Fibroblast of lung (primary cell): ENCODE data around the gene DNAH1. TPM values are rescaled to one million over a fixed set of nuclear protein-coding genes. Genes with fewer than 3 reads are reported as not detected.
"Not testable (repeated sequence)": the region's sequence is repeated elsewhere in the genome, so short reads cannot be mapped to it uniquely, and the experiment has no call there.

Experiments
- DNase-seq, 2 donors: peaks; one replicate each; pipeline versions ENCODE4 v3.0.0 to v3.0.0-alpha.2; 2010; ENCODE audit warnings: low read depth in 2 of 2
- H2AFZ ChIP-seq: 2 replicates; pipeline ENCODE4 v1.5.1; 2012; ENCODE audit warnings: low read length, control low read depth, inconsistent platforms
- H3K27ac ChIP-seq: 2 replicates; pipeline ENCODE4 v1.5.1; 2011; ENCODE audit warnings: low read length, control low read depth; ENCODE audit not compliant: insufficient read depth
- H3K27me3 ChIP-seq: 2 replicates; pipeline ENCODE4 v1.5.1; 2011; ENCODE audit warnings: mild to moderate bottlenecking, low read length; ENCODE audit not compliant: control insufficient read depth, insufficient read depth
- H3K36me3 ChIP-seq: 2 replicates; pipeline ENCODE4 v1.5.1; 2011; ENCODE audit warnings: low read length; ENCODE audit not compliant: control insufficient read depth, insufficient read depth
- H3K4me1 ChIP-seq: 2 replicates; pipeline ENCODE4 v1.5.1; 2011; ENCODE audit warnings: low read length; ENCODE audit not compliant: control insufficient read depth, insufficient read depth; ENCODE audit errors: extremely low read depth
- H3K4me2 ChIP-seq: 2 replicates; pipeline ENCODE4 v1.5.1; 2011; ENCODE audit warnings: low read length, control low read depth; ENCODE audit not compliant: insufficient read depth; ENCODE audit errors: extremely low read depth
- H3K4me3 ChIP-seq, 4 experiments: fragments of 200-600 bp in 1 of 4; sonication (generic) in 1 of 4; replicated peaks in 1 of 4; 2 replicates each; pipeline ENCODE4 v1.5.1; 2011 to 2016; ENCODE audit warnings: low read length in 4 of 4, low read depth in 3 of 4, mild to moderate bottlenecking in 3 of 4, control low read depth in 2 of 4, inconsistent platforms in 1 of 4, mixed read lengths in 1 of 4; ENCODE audit not compliant: insufficient read depth in 1 of 4; ENCODE audit errors: control extremely low read depth in 1 of 4
- H3K79me2 ChIP-seq: 2 replicates; pipeline ENCODE4 v1.5.1; 2012; ENCODE audit warnings: mild to moderate bottlenecking, low read length, inconsistent platforms; ENCODE audit not compliant: control insufficient read depth, insufficient read depth
- H3K9ac ChIP-seq: 2 replicates; pipeline ENCODE4 v1.5.1; 2011; ENCODE audit warnings: mild to moderate bottlenecking, low read length, control low read depth; ENCODE audit not compliant: insufficient read depth
- H3K9me3 ChIP-seq: 2 replicates; pipeline ENCODE4 v1.5.1; 2012; ENCODE audit warnings: low read depth, low read length; ENCODE audit not compliant: control insufficient read depth, insufficient read depth
- H4K20me1 ChIP-seq: 2 replicates; pipeline ENCODE4 v1.5.1; 2011; ENCODE audit warnings: low read length; ENCODE audit not compliant: control insufficient read depth, insufficient read depth; ENCODE audit errors: extremely low read depth
- CTCF ChIP-seq, 2 donors: IDR thresholded peaks in 1 of 2; conservative IDR thresholded peaks in 1 of 2; 1 replicate in 1 of 2; 2 replicates in 1 of 2; pipeline ENCODE4 v1.5.1; 2011 to 2012; ENCODE audit warnings: low read length in 2 of 2, control low read depth in 1 of 2, inconsistent platforms in 1 of 2, low read depth in 1 of 2, mild to moderate bottlenecking in 1 of 2
- EZH2 ChIP-seq: IDR thresholded peaks from 2 replicates; pipeline ENCODE4 v1.5.1; 2012; ENCODE audit warnings: low read length, control low read depth, mild to moderate bottlenecking; ENCODE audit errors: missing control alignments
- polyA plus RNA-seq, 2 donors: library from polyadenylated mRNA; depleted of rRNA in 1 of 2; stranded (reverse) in 1 of 2; unstranded in 1 of 2; fragments of >200 nt; gene quantifications; 2 replicates each; pipeline ENCODE4 v1.2.1, GENCODE V29; 2011 to 2012; ENCODE audit warnings: missing spikeins in 1 of 2
- total RNA-seq: library from RNA; depleted of rRNA; stranded (reverse); fragments of >200 nt; gene quantifications from 2 replicates; pipeline ENCODE4 v1.2.1, GENCODE V29; 2014

Gene DNAH1
- total and polyA plus RNA-seq, 2 donors (not counting 1 experiment from before 2014, with no cell fraction given), result 1.9 to 3.0 TPM

DNA sequence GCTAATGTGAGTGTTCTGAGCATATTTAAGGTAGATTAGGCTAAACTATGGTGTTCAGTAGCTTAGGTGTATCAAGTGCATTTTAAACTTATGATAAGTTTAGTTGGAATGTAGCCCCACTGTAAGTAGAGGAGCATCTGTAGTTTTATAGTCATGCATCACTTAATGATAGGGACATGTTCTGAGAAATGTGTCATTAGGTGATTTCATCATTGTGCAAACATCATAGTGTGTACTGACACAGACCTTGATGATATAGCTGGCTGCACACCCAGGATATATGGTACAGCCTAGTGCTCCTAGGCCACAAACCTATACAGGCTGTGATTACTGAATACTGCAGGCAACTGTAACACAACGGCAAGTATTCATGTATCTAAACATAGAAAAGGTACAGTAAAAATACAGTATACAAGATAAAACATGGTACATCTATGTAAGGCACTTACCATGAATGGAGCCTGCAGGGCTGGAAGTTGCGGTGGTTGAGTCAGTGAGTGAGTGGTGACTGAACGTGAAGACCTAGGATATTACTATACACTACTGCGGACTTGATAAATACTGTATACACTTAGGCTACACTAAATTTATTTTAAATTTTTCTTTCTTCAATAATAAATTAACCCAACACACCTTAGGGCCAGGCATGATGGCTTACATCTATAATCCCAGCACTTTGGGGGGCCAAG is 17.9 kb downstream of the DNAH1 start:
- peaks cover 2% of the 10 kb centered on the region for H3K4me1 ChIP-seq
- H3K9ac ChIP-seq, result no peak overlapping the region
- no peak overlapping the region for H3K4me2 ChIP-seq
- no peak overlapping the region for H3K4me3 ChIP-seq
- no peak for DNase-seq
- no peaks in the 10 kb centered on the region for H3K27me3 ChIP-seq
- no peak overlapping the region for H2AFZ ChIP-seq
- H3K36me3 ChIP-seq, result no peaks in the 10 kb centered on the region
- no peaks in the 10 kb centered on the region for H3K9me3 ChIP-seq
- no peak overlapping the region for H3K27ac ChIP-seq
- no peaks in the 10 kb centered on the region for H4K20me1 ChIP-seq
- TF ChIP-seq CTCF (conservative IDR thresholded peaks at IDR 0.05 in 1 of 2, IDR thresholded peaks at IDR 0.05 in 1 of 2; ENCODE audit: low read depth in 1 of 2, low read length in 2 of 2), result no peak
- no peak for TF ChIP-seq EZH2
- H3K79me2 ChIP-seq, result no peaks in the 10 kb centered on the region

- H2AFZ ChIP-seq, H3K9me3 ChIP-seq, H3K27me3 ChIP-seq, H3K79me2 ChIP-seq, H3K4me3 ChIP-seq, H3K27ac ChIP-seq, H3K9ac ChIP-seq, H4K20me1 ChIP-seq, H3K4me1 ChIP-seq, H3K4me2 ChIP-seq, H3K36me3 ChIP-seq: not testable (repeated sequence)
- DNase-seq, result peak in 1 of 2 donors; percentile 11
These were observed 22.0 kb downstream of the DNAH1 start for GRCh38 chr3:52338131-52338530.

DNA sequence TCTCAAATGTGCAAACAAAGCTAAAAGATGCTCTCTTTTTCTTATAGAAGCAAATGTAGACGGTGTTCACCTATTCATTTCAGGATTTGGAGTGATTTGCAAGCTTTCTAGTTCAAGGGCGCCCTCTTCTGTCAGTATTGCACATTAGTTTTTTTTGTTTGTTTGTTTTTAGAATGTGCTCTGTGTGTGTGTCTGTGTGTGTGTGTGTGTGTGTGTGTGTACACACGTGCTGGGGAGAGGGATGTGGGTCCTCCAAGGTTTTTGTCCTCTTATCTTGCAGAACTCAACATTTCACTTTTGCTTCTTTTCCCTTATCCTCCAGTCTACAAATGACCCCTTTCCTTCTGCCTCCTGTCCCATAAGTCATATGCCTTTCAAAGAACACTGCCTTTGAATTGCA is 23.5 kb downstream of the DNAH1 start:
- H3K4me3 ChIP-seq, result no peak overlapping the region
- no peak overlapping the region for H3K27ac ChIP-seq
- H3K27me3 ChIP-seq, result no peaks in the 10 kb centered on the region
- no peaks in the 10 kb centered on the region for H4K20me1 ChIP-seq
- no peak overlapping the region for H3K9ac ChIP-seq
- H3K4me2 ChIP-seq, result no peak overlapping the region
- H3K9me3 ChIP-seq, result no peaks in the 10 kb centered on the region
- no peak overlapping the region for H2AFZ ChIP-seq
- DNase-seq, result peak; percentile 75 to 91
- TF ChIP-seq EZH2 (no peak), CTCF (conservative IDR thresholded peaks at IDR 0.05 in 1 of 2, IDR thresholded peaks at IDR 0.05 in 1 of 2; ENCODE audit: low read depth in 1 of 2, low read length in 2 of 2) (peak; percentile 57 to 69)
- H3K4me1 ChIP-seq, result peaks cover 2% of the 10 kb centered on the region
- H3K36me3 ChIP-seq, result no peaks in the 10 kb centered on the region
- no peaks in the 10 kb centered on the region for H3K79me2 ChIP-seq
